Esophagus muscularis mucosa (tissue), 4 donors: Measurements from ENCODE around the gene SAA1.

ENCODE experiments used
- EP300 ChIP-seq: sonication (generic); formaldehyde crosslinking; IDR thresholded peaks from one replicate; pipeline ENCODE4 v1.6.1; 2017; ENCODE audit warnings: antibody characterized with exemption
- POLR2A ChIP-seq: fragments of 450-650 bp; IDR thresholded peaks from one replicate; pipeline ENCODE4 v1.6.1; 2017; ENCODE audit warnings: antibody characterized with exemption, moderate library complexity, mild to moderate bottlenecking, low read depth
- POLR2AphosphoS5 ChIP-seq, 2 donors: sonication (generic); formaldehyde crosslinking; IDR thresholded peaks; one replicate each; pipeline ENCODE4 v1.6.1; 2017; ENCODE audit warnings: antibody characterized with exemption in 2 of 2
- TF ChIP-seq, protein P1 (sequence below), 3 experiments: fragments of 200-600 bp in 2 of 3; fragments of 450-650 bp in 1 of 3; sonication (generic) in 2 of 3; IDR thresholded peaks; one replicate each; pipeline ENCODE4 v1.5.1; 2017 to 2019; ENCODE audit warnings: antibody characterized with exemption in 3 of 3, mild to moderate bottlenecking in 2 of 3, moderate library complexity in 1 of 3

DNA sequence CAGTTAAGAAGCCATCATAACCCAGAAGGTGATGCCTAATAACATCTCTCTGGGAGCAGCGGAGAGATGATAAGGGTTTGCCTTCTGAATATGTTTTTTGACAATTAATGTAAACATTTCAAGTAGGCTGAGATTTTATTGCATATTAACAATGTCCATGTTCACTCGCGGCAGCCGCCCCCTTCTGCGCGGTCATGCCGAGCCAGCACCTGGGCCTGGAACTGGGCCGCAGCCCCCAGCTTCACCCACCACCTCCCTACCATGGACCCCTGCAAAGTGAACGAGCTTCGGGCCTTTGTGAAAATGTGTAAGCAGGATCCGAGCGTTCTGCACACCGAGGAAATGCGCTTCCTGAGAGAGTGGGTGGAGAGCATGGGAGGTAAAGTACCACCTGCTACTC lies 4.3 kb upstream of the SAA1 start:
- TF ChIP-seq, protein P1, sequence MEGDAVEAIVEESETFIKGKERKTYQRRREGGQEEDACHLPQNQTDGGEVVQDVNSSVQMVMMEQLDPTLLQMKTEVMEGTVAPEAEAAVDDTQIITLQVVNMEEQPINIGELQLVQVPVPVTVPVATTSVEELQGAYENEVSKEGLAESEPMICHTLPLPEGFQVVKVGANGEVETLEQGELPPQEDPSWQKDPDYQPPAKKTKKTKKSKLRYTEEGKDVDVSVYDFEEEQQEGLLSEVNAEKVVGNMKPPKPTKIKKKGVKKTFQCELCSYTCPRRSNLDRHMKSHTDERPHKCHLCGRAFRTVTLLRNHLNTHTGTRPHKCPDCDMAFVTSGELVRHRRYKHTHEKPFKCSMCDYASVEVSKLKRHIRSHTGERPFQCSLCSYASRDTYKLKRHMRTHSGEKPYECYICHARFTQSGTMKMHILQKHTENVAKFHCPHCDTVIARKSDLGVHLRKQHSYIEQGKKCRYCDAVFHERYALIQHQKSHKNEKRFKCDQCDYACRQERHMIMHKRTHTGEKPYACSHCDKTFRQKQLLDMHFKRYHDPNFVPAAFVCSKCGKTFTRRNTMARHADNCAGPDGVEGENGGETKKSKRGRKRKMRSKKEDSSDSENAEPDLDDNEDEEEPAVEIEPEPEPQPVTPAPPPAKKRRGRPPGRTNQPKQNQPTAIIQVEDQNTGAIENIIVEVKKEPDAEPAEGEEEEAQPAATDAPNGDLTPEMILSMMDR (IDR thresholded peaks at IDR 0.05), result no peak
- TF ChIP-seq POLR2AphosphoS5 (IDR thresholded peaks at IDR 0.05) (no peak), EP300 (no peak), POLR2A (no peak)
